Coronary artery (tissue), 2 donors: ENCODE data around the gene KATNA1.
A peak's percentile ranks its signal among the peaks of the same experiment; 100 is the strongest.

ENCODE experiments used
- DNase-seq: peaks from one replicate; pipeline ENCODE4 v3.0.0-alpha.2; 2017; ENCODE audit warnings: low spot score
- H3K27ac ChIP-seq, 2 donors: fragments of 200-600 bp; sonication (generic); one replicate each; pipeline ENCODE4 v1.5.1; 2016 to 2019
- H3K4me3 ChIP-seq: fragments of 200-600 bp; sonication (generic); 2 replicates; pipeline ENCODE4 v1.5.1; 2016; ENCODE audit warnings: mild to moderate bottlenecking, moderate library complexity
- TF ChIP-seq, protein P1 (sequence below): fragments of 200-600 bp; sonication (generic); IDR thresholded peaks from one replicate; pipeline ENCODE4 v1.5.1; 2019; ENCODE audit warnings: antibody characterized with exemption

Gene KATNA1

DNA sequence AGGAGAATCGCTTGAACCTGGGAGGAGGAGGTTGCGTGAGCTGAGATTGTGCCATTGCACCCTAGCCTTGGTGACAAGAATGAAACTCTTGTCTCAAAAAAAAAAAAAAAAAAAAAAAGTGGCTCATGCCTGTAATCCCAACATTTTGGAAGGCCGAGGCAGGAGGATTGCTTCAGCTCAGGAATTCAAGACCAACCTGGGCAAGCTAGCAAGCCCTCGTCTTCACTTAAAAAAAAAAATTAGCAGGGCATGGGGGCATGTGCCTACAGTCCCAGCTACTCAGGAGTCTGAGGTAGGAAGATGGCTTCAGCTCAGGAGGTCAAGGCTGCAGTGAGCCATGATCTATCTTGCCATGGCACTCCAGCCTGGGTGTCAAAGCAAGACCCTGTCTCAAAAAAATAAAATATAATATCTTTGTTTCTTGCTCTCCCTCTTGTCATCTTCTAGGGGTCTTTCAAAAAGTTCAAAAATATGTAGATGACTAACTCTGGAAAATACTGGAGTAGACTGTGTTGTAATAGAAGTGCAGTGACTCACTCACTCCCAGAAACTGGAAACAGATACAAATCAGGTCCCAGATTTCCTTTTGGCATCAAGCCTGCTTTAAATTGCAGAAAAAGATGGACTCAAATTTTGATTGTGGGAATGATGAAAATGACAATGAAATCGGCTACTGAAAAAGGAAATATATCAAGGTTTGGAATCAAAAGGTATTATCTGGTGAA is 85.1 kb downstream of the KATNA1 start:
- Histone ChIP-seq H3K27ac (no peak overlapping the region), H3K4me3 (no peak overlapping the region)
- no peak for DNase-seq
- TF ChIP-seq, protein P1, sequence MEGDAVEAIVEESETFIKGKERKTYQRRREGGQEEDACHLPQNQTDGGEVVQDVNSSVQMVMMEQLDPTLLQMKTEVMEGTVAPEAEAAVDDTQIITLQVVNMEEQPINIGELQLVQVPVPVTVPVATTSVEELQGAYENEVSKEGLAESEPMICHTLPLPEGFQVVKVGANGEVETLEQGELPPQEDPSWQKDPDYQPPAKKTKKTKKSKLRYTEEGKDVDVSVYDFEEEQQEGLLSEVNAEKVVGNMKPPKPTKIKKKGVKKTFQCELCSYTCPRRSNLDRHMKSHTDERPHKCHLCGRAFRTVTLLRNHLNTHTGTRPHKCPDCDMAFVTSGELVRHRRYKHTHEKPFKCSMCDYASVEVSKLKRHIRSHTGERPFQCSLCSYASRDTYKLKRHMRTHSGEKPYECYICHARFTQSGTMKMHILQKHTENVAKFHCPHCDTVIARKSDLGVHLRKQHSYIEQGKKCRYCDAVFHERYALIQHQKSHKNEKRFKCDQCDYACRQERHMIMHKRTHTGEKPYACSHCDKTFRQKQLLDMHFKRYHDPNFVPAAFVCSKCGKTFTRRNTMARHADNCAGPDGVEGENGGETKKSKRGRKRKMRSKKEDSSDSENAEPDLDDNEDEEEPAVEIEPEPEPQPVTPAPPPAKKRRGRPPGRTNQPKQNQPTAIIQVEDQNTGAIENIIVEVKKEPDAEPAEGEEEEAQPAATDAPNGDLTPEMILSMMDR: no peak

GRCh38 chr6:149560736-149561135 is 87.8 kb downstream of the KATNA1 start:
- TF ChIP-seq, protein P1: no peak
- H3K4me3 ChIP-seq: no peak overlapping the region
- DNase-seq: no peak
- no peak overlapping the region for H3K27ac ChIP-seq

- H3K27ac ChIP-seq: no peak overlapping the region
- H3K4me3 ChIP-seq: no peak overlapping the region
- no peak for DNase-seq
- TF ChIP-seq, protein P1: no peak
Observed at GRCh38 chr6:149559389-149559788, 89.1 kb downstream of the KATNA1 start.

DNA sequence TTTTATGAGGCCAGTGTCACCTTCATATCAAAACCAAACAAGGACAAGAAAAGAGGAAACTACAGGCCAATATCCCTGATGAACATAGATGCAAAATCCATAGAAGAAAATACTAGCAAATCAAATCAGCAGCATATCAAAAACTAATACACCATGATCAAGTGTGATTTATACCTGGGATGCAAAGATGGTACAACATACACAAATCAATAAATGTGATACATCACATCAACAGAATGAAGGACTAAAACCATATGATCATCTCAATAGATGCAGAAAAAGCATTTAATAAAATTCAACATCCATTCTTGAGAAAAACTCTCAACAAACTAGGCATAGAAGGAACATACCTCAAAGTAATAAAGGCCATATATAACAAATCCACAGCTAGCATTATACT is 90.5 kb downstream of the KATNA1 start:
- no peak for DNase-seq
- H3K4me3 ChIP-seq: no peak overlapping the region
- no peak overlapping the region for H3K27ac ChIP-seq
- TF ChIP-seq, protein P1: no peak

- Histone ChIP-seq H3K4me3 (no peak overlapping the region), H3K27ac (no peak overlapping the region)
- TF ChIP-seq, protein P1: no peak
- DNase-seq: no peak
Observed at GRCh38 chr6:149551920-149552319, 96.6 kb downstream of the KATNA1 start.

GRCh38 chr6:149545754-149546471 is 102.6 kb downstream of the KATNA1 start, which contains the start of gene PPIL4:
Gene PPIL4, minus strand, starts transcription at chr6:149546043. Its CDS starts 38 bp downstream, at chr6:149546005.
- Histone ChIP-seq H3K27ac (peak within 1 kb of the TSS; percentile 91 to 95), H3K4me3 (peak within 1 kb of the TSS; percentile 90)
- TF ChIP-seq, protein P1: peak; percentile 63
- DNase-seq: peak; percentile 97
